Measurements from ENCODE around the gene SPEM2. TPM values are rescaled to one million over a fixed set of nuclear protein-coding genes. Genes with fewer than 3 reads are reported as not detected.

Gene SPEM2
- total RNA-seq, 1 experiment from 2014 or later = not detected

DNA sequence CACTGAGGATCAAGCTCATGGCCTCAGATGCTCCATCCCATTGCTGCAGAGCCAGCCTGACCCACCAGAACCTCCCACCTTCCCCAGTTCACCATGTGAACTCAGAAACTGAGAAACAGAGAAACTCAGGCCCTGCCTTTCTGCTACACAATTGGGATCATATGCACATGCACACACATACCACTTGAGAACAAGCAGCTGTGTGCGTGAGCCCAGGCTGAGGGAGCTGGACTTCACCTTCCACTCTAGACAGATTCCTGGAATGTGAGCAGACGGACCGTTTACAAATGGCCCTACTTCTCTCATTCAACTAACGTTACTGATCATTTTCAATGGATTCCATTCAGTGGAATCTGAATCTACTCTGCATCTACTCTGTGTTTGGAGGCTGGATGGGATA is 1.7 kb upstream of the SPEM2 start:
- no peak overlapping the region for H3K4me3 Mint-ChIP-seq
- H3K9me3 Mint-ChIP-seq = no peaks in the 10 kb centered on the region; a peak in 1 of 5 replicates
- Histone ChIP-seq H3K79me1 (ENCODE audit: insufficient read depth, low read depth, low read length, poor library complexity, severe bottlenecking) (no peaks in the 10 kb centered on the region), H3K4ac (ENCODE audit: low read depth, low read length) (no peak overlapping the region), H4K91ac (ENCODE audit: insufficient read length, low read depth, low read length) (no peak overlapping the region), H4K5ac (ENCODE audit: insufficient read length, low read depth, low read length) (no peak overlapping the region), H2BK5ac (ENCODE audit: insufficient read length, low read length) (no peak overlapping the region), H2AK5ac (ENCODE audit: insufficient read length, low read length) (no peak overlapping the region), H4K20me1 (ENCODE audit: control insufficient read depth, insufficient read depth, insufficient read length) (no peaks in the 10 kb centered on the region), H3K79me2 (ENCODE audit: insufficient read depth, low read length) (no peaks in the 10 kb centered on the region), H3T11ph (ENCODE audit: low read length) (no peak overlapping the region), H2BK120ac (ENCODE audit: low read depth, low read length, poor library complexity, severe bottlenecking) (no peak overlapping the region), H3K14ac (ENCODE audit: insufficient read depth, low read length) (no peak overlapping the region), H3K4me1 (ENCODE audit: insufficient read depth, low read length) (no peaks in the 10 kb centered on the region), H3K9me3 (ENCODE audit: control insufficient read depth, low read depth, low read length) (no peaks in the 10 kb centered on the region), H2BK12ac (ENCODE audit: insufficient read length, low read depth, low read length) (no peak overlapping the region), H3K4me2 (ENCODE audit: insufficient read depth, insufficient read length, low read length) (no peak overlapping the region), H3K18ac (ENCODE audit: insufficient read length, low read depth, low read length) (no peak overlapping the region), H3K56ac (ENCODE audit: insufficient read length, low read depth, low read length) (no peak overlapping the region), H4K8ac (replicated peaks; ENCODE audit: insufficient read length, low read depth, low read length) (no peak overlapping the region), H3K27ac (ENCODE audit: insufficient read length, low read depth, low read length) (no peak overlapping the region), H2AFZ (ENCODE audit: low read length) (no peak overlapping the region), H2BK15ac (ENCODE audit: low read depth, low read length) (no peak overlapping the region), H3K9ac (ENCODE audit: extremely low read depth, insufficient read length, low read length) (no peak overlapping the region), H3K23ac (ENCODE audit: insufficient read length, low read depth, low read length) (no peak overlapping the region), H3K27me3 (ENCODE audit: insufficient read depth, low read length) (no peaks in the 10 kb centered on the region), H3K23me2 (ENCODE audit: insufficient read length, low read depth, low read length, poor library complexity, severe bottlenecking) (no peaks in the 10 kb centered on the region), H2BK20ac (ENCODE audit: low read depth, low read length, poor library complexity, severe bottlenecking) (no peak overlapping the region)
- no CpG with 5 or more reads among the region's 4 CpGs for WGBS (ENCODE audit: extremely low coverage, insufficient read length, low lambda C conversion rate)
- H3K27ac Mint-ChIP-seq = no peak overlapping the region
- H3K4me1 Mint-ChIP-seq = peaks cover 4 to 19% of the 10 kb centered on the region in 2 experiments; a peak in 3 of 4 replicates
- peaks cover 0 to 3% (median 0%) of the 10 kb centered on the region in 3 experiments; a peak in 2 of 7 replicates for H3K36me3 Mint-ChIP-seq (ENCODE audit: insufficient read depth in 1 of 3, low read depth in 3 of 3)
- H3K27me3 Mint-ChIP-seq (ENCODE audit: low read depth) = peaks cover 7% of the 10 kb centered on the region
- no peak for DNase-seq
- TF ChIP-seq, protein P1, sequence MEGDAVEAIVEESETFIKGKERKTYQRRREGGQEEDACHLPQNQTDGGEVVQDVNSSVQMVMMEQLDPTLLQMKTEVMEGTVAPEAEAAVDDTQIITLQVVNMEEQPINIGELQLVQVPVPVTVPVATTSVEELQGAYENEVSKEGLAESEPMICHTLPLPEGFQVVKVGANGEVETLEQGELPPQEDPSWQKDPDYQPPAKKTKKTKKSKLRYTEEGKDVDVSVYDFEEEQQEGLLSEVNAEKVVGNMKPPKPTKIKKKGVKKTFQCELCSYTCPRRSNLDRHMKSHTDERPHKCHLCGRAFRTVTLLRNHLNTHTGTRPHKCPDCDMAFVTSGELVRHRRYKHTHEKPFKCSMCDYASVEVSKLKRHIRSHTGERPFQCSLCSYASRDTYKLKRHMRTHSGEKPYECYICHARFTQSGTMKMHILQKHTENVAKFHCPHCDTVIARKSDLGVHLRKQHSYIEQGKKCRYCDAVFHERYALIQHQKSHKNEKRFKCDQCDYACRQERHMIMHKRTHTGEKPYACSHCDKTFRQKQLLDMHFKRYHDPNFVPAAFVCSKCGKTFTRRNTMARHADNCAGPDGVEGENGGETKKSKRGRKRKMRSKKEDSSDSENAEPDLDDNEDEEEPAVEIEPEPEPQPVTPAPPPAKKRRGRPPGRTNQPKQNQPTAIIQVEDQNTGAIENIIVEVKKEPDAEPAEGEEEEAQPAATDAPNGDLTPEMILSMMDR (conservative IDR thresholded peaks at IDR 0.05) = no peak
